HepG2 (cell line): Measurements from ENCODE around the gene FBRSL1. TPM values are rescaled to one million over a fixed set of nuclear protein-coding genes. Genes with fewer than 3 reads are reported as not detected.
A peak's percentile ranks its signal among the peaks of the same experiment; 100 is the strongest.

Experiments
- ATAC-seq: fragments of 200-7000 bp; cut with Tn5 transposase; 3 replicates; pipeline ENCODE4 v1.9.1; 2020; ENCODE audit warnings: mild to moderate bottlenecking, moderate library complexity
- BruUV-seq: library from RNA; stranded (reverse); fragments of 400-500 nt; replicated peaks from 2 replicates; lab custom pipeline; 2021; lab: Mats Ljungman, UMichigan
- CTCF ChIA-PET: fragments of 300-600 bp; formaldehyde crosslinking; extraction: SDS; loops from one replicate; lab custom pipeline; 2021; ENCODE audit warnings: low total read pairs, inconsistent platforms, low intra/inter-chr PET ratio; lab: Yijun Ruan, JAX
- POLR2A ChIA-PET: fragments of 350-600 bp; sonication (Branson Sonifier 250); formaldehyde crosslinking; loops from one replicate; lab custom pipeline; 2020; ENCODE audit warnings: antibody characterized with exemption, inconsistent platforms; lab: Yijun Ruan, JAX
- DNase-seq: peaks from one replicate; pipeline ENCODE4 v3.0.0-alpha.2; 2015; ENCODE audit warnings: low spot score
- FAIRE-seq: peaks from 3 replicates; lab custom pipeline; 2011; peaks lifted over from hg19 to GRCh38; lab: Jason Lieb, UNC
- H2AFZ ChIP-seq: one replicate; pipeline ENCODE4 v1.6.1; 2011; ENCODE audit warnings: low read length, inconsistent platforms
- H3K27ac ChIP-seq: fragments of 300-600 bp; 3 replicates; pipeline ENCODE4 v1.8.0; 2011; ENCODE audit warnings: mixed run types, mild to moderate bottlenecking, mixed read lengths, low read length, inconsistent platforms; ENCODE audit not compliant: insufficient read depth; ENCODE audit errors: extremely low read length
- H3K27me3 ChIP-seq, 2 experiments: fragments of 200-600 bp in 1 of 2; 2 replicates in 1 of 2; 3 replicates in 1 of 2; pipeline versions ENCODE4 v1.6.0 to v1.8.0; 2011; ENCODE audit warnings: low read length in 2 of 2, mild to moderate bottlenecking in 2 of 2, moderate library complexity in 2 of 2, inconsistent platforms in 1 of 2; ENCODE audit not compliant: insufficient read depth in 2 of 2, control insufficient read depth in 1 of 2
- H3K36me3 ChIP-seq, 2 experiments: fragments of 200-600 bp in 1 of 2; replicated peaks in 1 of 2; 2 replicates in 1 of 2; 3 replicates in 1 of 2; pipeline versions ENCODE4 v1.5.1 to v1.8.0; 2011; ENCODE audit warnings: low read length in 2 of 2, inconsistent platforms in 1 of 2; ENCODE audit not compliant: insufficient read depth in 2 of 2, control insufficient read depth in 1 of 2
- H3K4me1 ChIP-seq: 2 replicates; pipeline ENCODE4 v1.5.1; 2012; ENCODE audit warnings: low read length, inconsistent platforms; ENCODE audit not compliant: insufficient read depth
- H3K4me2 ChIP-seq: 2 replicates; pipeline ENCODE4 v1.6.0; 2011; ENCODE audit warnings: low read depth, low read length, inconsistent platforms
- H3K4me3 ChIP-seq, 3 experiments: fragments of 200-600 bp in 1 of 3; sonication (generic), shearing (Covaris generic) in 1 of 3; replicated peaks in 1 of 3; 2 replicates each; pipeline ENCODE4 v1.5.1; 2011 to 2016; ENCODE audit warnings: low read length in 3 of 3, inconsistent platforms in 2 of 3, low read depth in 2 of 3, mild to moderate bottlenecking in 2 of 3, control low read depth in 1 of 3, mixed read lengths in 1 of 3; ENCODE audit not compliant: insufficient read depth in 1 of 3
- H3K79me2 ChIP-seq: one replicate; pipeline ENCODE4 v1.6.1; 2011; ENCODE audit warnings: low read length, inconsistent platforms; ENCODE audit not compliant: insufficient read depth
- H3K9ac ChIP-seq: 2 replicates; pipeline ENCODE4 v1.6.0; 2011; ENCODE audit warnings: mild to moderate bottlenecking, low read depth, low read length, inconsistent platforms; ENCODE audit not compliant: insufficient read depth
- H3K9me3 ChIP-seq: 2 replicates; pipeline ENCODE4 v1.5.1; 2012; ENCODE audit warnings: mild to moderate bottlenecking, low read length
- H4K20me1 ChIP-seq: 2 replicates; pipeline ENCODE4 v1.6.0; 2011; ENCODE audit warnings: inconsistent platforms, mild to moderate bottlenecking, low read length, moderate library complexity; ENCODE audit not compliant: insufficient read depth
- ATF7 ChIP-seq, 2 experiments: fragments of 450-650 bp in 1 of 2; sonication (generic) in 1 of 2; formaldehyde crosslinking in 1 of 2; IDR thresholded peaks; 2 replicates each; pipeline versions ENCODE4 v1.4.0 to v1.6.1; 2016 to 2020; ENCODE audit warnings: antibody characterized with exemption in 1 of 2, mild to moderate bottlenecking in 1 of 2, missing genetic modification reagents in 1 of 2
- POGZ ChIP-seq: sonication (generic); formaldehyde crosslinking; IDR thresholded peaks from 2 replicates; pipeline ENCODE4 v1.4.0; 2020; ENCODE audit warnings: mild to moderate bottlenecking, missing genetic modification reagents
- SKI ChIP-seq: fragments of 450-650 bp; IDR thresholded peaks from one replicate; pipeline ENCODE4 v1.6.1; 2018; ENCODE audit warnings: mild to moderate bottlenecking; ENCODE audit not compliant: partially characterized antibody
- WGBS: methylation state at CpG from one replicate; pipeline ENCODE4 v1.1.6; 2017; ENCODE audit warnings: low lambda C conversion rate; 5-methylcytosine and 5-hydroxymethylcytosine counted together
- in situ Hi-C: cut with HindIII; loops from 2 replicates; pipeline ENCODE4 v1.10.0; 2017; ENCODE audit warnings: low pct_unique_long_range_greater_than_20kb; ENCODE audit not compliant: extremely low pct_ligation_motif_present
- intact Hi-C: fragments of 100-400 bp; cut with micrococcal nuclease; formaldehyde crosslinking; loops from one replicate; pipeline ENCODE4 v1.10.0; 2022; ENCODE audit not compliant: unreplicated experiment
- polyA plus RNA-seq, 8 experiments: library from polyadenylated mRNA; depleted of rRNA in 3 of 8; stranded (reverse) in 7 of 8; unstranded in 1 of 8; fragments of >200 nt; fragmentation: Illumina TruSeq in 4 of 8; extraction: Trizol in 4 of 8; gene quantifications; 2 replicates each; pipeline versions ENCODE4 v1.2.1 to v1.2.3, GENCODE V29; 2011 to 2016; ENCODE audit warnings: low read depth in 4 of 8, missing spikeins in 1 of 8, mixed read lengths in 1 of 8; ENCODE audit not compliant: insufficient read depth in 1 of 8
- total RNA-seq, 5 experiments: library from RNA; depleted of rRNA; stranded (reverse); fragments of >200 nt; fragmentation: Illumina TruSeq; extraction: Trizol; gene quantifications; 2 replicates each; pipeline ENCODE4 v1.2.3, GENCODE V29; 2016; ENCODE audit warnings: low read depth in 1 of 5
- TF ChIP-seq, protein P1 (sequence below): sonication (generic); formaldehyde crosslinking; IDR thresholded peaks from 2 replicates; pipeline ENCODE4 v1.5.0; 2020; ENCODE audit warnings: mild to moderate bottlenecking, missing genetic modification reagents

The FBRSL1 gene
- total and polyA plus RNA-seq, 2 of the 13 experiments (the other 11 are each of a cell fraction or from before 2014, with no cell fraction given) = 3.6 to 7.9 TPM

DNA sequence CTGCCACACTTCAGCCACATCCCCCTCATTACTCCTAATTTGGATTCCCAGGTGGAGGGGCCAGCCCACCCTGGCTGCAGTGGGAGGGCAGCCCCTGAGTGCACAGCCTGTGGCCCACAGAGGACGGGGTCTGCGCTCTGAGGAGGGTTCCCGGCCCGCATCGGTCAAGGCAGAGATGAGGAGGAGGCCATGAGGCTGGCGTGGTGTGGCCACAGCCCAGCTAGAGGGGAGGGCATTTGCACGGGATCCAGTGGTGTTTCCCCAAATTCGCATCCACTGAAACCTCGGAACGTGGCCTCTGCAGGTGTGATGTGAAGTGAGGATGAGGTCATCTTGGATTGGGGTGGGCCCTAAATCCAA is 38.1 kb upstream of the FBRSL1 start:
- CTCF ChIA-PET = no interaction called here
- in situ Hi-C loops = no loop called here

DNA sequence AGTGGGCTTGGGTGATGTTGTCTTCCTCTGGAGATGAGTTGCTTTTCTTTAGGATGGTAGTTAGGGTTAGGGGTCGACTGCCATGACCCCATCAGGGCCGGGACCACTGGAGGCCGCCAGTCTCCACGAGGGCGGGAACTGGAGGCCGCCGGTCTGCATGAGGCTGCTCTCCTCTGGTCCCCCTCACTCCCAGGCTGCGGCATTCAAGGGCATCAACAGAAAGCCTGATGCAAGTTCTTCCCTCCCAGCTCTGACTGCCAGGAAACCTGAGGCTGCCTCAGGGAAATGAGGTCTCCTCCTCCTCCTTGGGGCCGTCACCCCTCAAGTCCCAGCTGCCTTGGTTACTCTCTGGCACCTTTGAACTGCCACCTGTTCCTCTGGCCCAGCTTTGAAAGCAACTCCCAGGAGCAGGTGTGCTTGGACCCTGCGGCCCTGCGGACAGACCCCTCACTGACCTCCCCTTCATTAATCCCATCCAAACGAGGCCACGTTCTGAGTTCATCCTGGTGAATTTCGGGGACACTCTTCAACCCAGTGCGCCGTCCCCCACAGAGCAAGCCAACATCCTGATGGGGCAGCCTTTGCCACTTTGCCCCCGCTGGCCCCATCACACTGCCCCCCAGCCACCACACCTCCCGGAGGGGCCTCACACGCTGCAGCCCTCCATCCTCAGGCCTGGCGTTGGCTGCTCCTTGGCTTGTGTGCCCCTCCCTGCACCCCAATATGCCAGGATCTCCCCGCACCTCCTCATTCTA is 37.2 kb upstream of the FBRSL1 start:
- Histone ChIP-seq H4K20me1 (no peaks in the 10 kb centered on the region), H3K4me3 (no peak overlapping the region), H3K4me1 (peaks cover 35% of the 10 kb centered on the region), H2AFZ (no peak overlapping the region), H3K79me2 (no peaks in the 10 kb centered on the region), H3K27me3 (peaks cover 34 to 86% of the 10 kb centered on the region in 2 experiments), H3K9me3 (no peaks in the 10 kb centered on the region), H3K36me3 (no peaks in the 10 kb centered on the region), H3K4me2 (no peak overlapping the region), H3K27ac (no peak overlapping the region), H3K9ac (no peak overlapping the region)
- 37% methylated on average over 16 of the region's 21 CpGs for WGBS
- POLR2A ChIA-PET = no interaction called here
- no peak for DNase-seq
- no peak for ATAC-seq
- TF ChIP-seq, protein P1, sequence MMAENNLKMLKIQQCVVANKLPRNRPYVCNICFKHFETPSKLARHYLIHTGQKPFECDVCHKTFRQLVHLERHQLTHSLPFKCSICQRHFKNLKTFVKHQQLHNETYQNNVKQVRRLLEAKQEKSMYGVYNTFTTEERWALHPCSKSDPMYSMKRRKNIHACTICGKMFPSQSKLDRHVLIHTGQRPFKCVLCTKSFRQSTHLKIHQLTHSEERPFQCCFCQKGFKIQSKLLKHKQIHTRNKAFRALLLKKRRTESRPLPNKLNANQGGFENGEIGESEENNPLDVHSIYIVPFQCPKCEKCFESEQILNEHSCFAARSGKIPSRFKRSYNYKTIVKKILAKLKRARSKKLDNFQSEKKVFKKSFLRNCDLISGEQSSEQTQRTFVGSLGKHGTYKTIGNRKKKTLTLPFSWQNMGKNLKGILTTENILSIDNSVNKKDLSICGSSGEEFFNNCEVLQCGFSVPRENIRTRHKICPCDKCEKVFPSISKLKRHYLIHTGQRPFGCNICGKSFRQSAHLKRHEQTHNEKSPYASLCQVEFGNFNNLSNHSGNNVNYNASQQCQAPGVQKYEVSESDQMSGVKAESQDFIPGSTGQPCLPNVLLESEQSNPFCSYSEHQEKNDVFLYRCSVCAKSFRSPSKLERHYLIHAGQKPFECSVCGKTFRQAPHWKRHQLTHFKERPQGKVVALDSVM = 0 out of 2 replicates have a peak, but pooled peaks have one; percentile 18
- TF ChIP-seq SKI = no peak
- CTCF ChIA-PET = no interaction called here
- no TSS peak for BruUV-seq
- in situ Hi-C loops (no loop called here), intact Hi-C loops (no loop called here)
- no peak for FAIRE-seq

More for the DNA sequence above, 38.1 kb upstream of the FBRSL1 start:
- POLR2A ChIA-PET = no interaction called here
- peaks cover 37% of the 10 kb centered on the region for H3K4me1 ChIP-seq
- H2AFZ ChIP-seq = no peak overlapping the region
- FAIRE-seq (no peak), ATAC-seq (no peak), DNase-seq (no peak)
- H4K20me1 ChIP-seq = no peaks in the 10 kb centered on the region
- no peaks in the 10 kb centered on the region for H3K9me3 ChIP-seq
- H3K9ac ChIP-seq = no peak overlapping the region
- H3K27me3 ChIP-seq = peaks cover 34 to 92% of the 10 kb centered on the region in 2 experiments
- H3K4me2 ChIP-seq = no peak overlapping the region
- H3K27ac ChIP-seq = no peak overlapping the region
- intact Hi-C loops = no loop called here
- H3K79me2 ChIP-seq = no peaks in the 10 kb centered on the region
- TF ChIP-seq ATF7 (IDR thresholded peaks at IDR 0.05) = peak; percentile 40; the same call in 1 of the 2 replicates
- no peak for TF ChIP-seq ATF7 (CRISPR knock-in tag; IDR thresholded peaks at IDR 0.05)
- TF ChIP-seq POGZ = no peak
- no peak overlapping the region for H3K4me3 ChIP-seq
- WGBS = 13% methylated on average over 9 of the region's 10 CpGs
- no TSS peak for BruUV-seq
- no peaks in the 10 kb centered on the region for H3K36me3 ChIP-seq
